Suppressor macrophage (primary cell): Measurements from ENCODE around the gene MYO5B.

Experiments
- DNase-seq, 4 experiments: peaks; one replicate each; pipeline ENCODE4 v3.0.0-alpha.2; 2020 to 2022

The MYO5B gene

DNA sequence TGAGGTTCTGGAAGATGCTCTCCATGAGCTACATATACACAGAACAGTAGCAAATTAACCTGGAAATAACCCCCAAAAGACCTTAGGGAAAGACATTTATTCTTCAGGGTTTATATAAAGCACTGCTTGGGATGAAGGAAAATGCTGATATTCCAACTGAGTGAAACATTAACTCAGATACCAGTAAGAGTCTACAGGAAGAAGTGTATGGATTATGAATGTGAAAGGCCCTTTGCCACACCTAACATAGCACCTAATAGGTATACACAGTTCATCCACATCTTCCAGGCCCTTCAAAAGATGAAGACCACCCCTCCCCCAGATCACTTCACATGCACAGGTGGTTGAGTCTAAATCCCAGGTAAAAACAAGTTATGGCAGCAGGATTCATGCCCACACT lies 50.4 kb downstream of the MYO5B start:
- DNase-seq = no peak

DNA sequence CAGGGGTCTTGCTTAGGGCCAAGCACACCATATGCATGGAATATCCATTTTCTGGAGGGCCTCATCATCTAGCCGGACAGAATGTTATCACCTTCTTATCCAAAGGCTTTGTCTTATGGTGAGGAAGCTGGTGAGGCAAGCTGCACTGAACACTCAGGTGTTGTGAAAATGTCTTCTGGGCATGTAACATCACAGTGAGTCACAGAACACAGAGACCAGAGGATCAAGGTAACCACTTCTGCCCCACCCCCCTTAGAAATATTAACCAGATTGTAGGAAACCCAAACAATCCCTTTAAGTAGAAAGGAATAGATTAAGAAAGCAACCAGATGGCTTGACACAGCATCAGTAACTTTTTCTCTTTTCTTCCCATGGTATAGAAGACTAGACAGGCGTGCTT lies 51.1 kb downstream of the MYO5B start:
- no peak for DNase-seq

DNA sequence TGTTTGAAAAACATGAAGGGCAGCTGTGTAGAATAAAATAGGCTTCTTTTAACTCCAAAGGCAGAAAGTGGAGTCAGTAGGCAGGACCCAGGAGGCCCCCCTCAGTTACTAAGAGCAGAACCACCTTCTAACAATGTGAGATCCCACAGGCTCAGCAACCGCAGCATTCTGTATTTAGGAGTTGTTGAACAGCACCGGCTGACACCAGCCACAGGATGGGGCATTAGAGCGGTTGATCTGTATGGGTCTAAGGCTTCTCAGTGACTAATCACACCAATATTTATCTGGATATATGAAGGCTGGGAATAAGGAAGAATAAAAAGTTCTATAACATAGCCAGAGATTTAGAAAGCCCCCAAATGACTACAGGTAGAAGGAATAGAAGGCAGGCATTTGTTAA lies 51.7 kb downstream of the MYO5B start:
- no peak for DNase-seq

DNA sequence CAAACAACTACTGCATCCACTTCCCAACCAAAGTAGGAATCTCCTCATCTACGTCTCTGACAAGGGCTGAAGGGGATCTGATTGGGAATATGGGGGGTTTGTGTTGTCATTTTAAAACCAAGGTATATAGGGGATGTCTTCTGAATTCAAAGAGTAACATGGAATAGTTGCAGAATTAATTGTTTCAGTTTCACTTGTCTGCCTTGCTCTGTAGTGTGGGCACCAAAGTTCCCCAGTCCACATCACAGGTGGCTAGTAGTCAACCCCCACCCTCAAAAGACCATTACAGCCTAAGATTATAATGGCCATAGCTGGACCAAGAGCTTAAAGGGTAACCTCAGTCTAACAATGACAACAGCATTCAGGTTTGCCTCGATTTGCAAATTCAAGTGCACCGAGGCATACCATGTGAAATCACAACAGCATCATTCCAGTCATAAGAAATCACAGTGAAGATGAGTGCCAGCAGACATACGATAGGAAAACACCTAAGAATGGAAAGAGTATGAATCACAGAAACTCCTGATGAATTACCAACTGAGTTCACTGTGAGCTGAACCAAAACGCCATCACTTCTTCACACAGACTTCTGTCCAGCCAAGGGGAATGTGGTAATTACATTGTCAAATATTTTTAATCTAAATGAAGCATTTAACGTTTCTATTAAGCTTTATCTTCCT lies 52.4 kb downstream of the MYO5B start:
- DNase-seq = no peak

DNA sequence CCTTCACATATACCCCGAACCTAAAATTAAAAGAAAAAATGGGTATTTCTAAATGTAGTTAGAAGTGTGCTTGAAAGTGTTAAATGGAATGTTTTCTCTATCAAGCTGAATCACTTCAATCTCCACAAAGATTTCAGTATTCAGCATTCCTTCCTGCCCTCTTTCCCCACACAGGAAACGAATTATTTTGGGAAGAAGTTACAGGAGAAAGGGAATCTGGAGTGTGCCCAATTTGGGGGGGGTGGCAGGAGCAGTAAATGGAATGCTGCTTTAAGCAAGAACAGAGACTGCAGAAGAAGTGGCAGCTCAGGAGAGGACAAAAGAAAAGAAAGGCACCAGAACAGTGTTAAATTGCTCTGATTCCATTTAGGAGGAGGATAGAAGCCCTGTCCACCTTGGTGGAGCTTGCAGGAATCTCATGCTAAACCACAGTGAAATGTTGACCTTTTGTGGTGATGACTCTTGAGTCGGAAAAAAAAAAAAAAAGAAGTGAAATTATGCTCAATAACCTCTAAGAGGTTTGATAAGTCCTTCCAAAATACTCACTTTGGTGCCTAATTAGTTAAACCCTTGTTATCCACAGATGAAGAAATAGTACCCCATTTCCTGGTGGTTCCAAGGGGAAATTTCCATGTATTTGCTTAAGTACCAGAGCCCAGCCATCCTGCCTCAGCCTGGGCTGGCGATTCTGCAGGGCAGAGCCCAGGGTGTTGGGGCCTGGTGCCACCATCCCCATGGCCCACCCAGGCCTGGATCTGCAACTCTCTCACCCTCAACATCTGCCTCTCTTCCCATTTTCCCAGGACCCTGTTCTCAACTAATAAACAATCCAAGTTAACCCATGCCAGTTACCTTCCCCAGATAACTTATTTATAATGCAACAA lies 56.5 kb downstream of the MYO5B start:
- no peak for DNase-seq

DNA sequence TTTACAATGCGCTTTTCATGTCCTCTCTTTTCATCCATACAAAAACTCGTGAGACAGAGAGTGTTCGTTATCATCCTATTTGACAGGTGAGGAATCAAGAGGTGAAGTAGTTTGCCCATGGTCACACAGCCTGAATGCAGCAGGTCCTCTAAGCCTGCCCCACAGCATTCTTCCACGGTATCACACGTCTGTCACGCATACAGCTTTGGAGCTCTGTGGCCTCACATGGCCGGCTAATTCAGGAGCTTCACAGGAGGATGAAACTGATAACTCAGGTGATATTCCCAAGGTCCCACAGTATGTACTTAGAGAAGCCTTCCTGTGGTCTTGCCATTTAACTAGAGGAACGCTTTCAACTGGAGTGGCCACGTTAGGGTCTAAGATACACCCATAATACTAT lies 59.0 kb downstream of the MYO5B start:
- DNase-seq = no peak

DNA sequence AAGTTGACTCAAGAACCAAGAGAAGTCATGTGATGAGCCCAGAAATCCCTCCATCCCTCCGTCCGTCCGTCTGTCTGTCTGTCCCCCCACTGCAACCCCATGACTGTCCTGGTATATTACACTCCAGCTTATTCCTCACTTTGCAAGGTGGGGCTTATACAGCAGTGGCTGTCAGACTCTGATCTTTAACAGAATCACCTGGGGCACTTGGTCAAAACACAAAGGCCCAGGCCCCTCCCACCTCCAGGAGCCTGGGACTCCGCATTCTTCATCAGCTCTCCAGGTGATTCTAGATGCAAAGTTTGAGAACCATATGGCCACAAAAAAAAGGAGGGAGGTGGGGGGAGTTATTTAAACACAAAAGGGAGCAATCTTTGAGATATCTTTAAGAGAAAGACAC lies 61.4 kb downstream of the MYO5B start:
- DNase-seq = no peak

DNA sequence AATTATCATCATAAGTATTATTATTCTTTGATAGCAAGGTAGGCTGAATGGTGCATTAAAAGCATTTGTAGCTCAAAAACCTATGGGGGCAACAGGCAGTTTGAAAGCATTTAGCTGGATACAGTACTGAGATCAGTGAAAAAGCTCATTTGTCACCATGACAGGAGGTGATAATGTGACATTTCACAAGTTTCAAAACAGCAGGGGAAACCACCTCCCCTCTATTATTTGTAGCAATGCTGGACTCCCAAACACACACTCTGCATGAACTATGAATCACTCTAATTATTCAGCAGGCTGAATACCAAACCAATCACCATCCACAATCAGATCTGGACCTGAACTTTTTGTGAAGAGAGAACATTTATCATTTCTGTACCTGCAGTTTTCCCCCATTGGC lies 63.4 kb downstream of the MYO5B start:
- no peak for DNase-seq

DNA sequence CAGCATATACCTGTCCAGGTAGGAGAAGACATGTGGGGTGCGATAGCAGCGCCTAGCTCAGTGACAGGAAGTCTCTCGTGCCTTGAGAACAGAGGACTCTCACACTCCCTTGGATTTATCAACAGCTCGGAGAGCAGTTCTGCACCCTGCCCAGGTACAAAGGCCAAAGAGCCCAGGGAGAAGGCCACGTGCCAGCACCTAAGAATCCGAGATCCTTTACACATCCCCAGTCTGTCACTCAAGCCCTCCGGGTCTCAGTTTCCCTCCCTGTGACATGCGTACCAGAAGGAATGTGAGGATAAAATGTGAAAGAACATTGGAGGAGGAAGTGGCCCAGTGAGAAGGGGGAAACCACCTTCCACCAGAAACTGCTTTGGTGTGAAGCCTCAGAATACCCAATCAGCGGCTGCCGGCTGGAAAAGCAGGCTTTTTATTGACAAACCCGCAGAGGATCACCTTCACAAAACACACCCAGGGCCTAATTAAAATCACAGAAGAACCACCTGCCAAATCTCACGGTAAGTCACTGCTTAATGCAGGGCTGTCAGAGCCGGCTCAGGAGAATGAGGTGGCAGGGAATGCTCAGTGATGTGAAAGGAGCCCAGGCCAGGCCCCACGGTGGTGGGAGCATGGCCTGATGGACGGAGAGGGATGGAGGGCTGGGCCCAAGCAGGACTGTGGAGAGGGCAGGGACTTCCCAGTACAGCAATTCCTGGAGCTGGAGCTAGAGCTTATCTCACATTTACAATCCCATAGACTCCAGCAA lies 66.3 kb downstream of the MYO5B start:
- no peak for DNase-seq

DNA sequence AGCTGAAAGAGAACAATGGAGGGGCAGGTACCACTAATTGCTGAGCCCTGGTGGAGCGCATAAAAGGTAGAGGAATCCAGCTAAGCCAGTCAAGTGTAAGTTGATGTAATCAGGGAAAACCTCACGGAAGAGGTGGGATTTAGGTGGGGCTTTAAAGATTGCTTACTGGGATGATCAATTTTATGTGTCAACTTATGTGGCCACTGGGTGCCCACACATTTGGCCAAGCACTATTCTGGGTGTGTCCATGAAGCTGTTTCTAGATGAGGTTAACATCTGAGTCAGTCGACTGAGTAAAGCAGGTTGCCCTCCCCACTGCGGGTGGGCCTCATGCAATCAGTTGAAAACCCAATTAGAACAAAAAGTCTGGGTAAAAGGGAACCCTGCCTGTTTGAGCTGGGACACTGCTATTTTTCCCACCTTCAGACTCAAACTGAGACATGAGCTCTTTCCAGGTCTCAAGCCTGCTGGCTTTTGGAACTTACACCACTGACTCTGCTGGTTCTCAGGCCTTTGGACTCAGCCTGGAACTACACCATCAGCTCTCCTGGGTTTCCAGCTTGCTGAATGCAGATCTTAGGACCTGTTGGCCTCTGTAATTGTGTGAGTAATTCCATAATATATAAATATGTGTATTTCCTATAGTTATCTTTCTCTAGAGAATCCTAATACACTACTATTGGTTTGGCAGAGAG lies 67.3 kb downstream of the MYO5B start:
- no peak for DNase-seq

DNA sequence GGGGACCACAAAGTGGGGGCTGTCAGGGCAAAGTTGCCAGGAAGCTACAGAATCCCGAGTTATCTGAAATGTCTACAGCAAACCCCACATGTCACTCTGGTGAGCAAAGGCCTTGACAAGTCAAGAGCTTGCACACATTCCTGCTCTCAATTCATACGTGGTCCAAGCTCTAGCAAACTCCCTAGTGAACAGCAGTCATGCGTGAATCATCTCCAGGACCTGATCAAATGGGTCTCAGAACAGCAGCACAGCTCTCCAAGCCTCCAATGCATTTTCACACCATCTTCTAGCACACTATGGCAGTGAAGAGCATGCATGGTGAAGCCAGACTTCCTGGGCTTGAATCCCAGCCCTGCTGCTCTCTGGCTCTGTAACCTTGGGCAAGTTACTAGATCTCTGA lies 68.5 kb downstream of the MYO5B start:
- DNase-seq = no peak

DNA sequence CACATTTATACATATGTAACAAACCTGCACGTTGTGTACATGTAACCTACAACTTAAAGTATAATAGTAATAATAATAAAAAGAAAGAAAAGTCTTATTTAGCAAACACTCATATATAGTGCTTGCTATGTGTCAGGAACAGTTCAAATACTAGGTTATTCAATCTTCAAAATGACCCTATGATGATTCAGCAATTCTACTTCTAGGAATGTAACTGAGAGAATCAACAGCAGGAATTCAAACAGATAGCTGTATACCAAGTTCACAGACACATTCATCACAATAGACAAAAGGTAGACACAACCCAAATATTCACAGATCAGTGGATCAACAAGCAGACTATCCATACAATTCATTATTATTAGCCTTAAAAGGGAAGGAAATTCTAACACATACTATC lies 69.5 kb downstream of the MYO5B start:
- DNase-seq = no peak

DNA sequence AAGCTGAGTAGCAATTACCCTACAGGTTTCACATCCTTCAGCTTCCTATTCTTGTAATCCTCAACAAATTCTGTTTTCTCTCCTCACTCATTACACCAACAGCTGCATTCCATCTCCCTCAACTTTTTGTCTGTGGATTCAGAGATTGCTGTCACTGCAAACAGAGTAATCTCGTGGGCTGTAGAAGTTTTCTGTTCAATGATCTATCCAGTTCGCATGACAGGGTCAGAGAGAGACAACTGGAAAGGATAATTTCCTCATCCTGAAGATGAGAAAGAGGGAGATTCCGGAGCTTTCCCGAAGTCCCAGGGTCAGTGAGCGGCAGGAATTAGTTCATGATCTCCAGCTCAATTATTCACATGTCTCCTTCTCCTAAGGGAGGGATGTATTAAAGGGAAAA lies 75.7 kb downstream of the MYO5B start:
- no peak for DNase-seq

DNA sequence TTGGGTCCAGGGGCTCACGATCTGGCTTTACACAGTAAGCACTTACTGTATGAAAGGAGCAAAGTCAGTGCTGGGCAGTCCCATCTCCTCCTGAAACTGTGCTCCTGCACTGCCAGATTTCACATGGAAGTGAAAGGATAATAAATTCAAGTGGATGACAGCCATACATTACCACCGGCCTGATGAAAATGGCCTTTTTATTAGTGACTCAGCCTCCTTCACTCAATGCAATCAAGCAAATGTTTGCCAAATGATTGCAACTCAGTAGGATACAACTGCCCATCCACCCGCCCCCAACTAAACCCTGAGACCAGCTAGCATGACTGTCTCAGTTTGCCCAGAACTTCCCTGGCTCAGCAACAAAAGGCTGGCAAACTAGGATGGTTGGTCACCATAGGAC lies 77.1 kb downstream of the MYO5B start:
- no peak for DNase-seq

DNA sequence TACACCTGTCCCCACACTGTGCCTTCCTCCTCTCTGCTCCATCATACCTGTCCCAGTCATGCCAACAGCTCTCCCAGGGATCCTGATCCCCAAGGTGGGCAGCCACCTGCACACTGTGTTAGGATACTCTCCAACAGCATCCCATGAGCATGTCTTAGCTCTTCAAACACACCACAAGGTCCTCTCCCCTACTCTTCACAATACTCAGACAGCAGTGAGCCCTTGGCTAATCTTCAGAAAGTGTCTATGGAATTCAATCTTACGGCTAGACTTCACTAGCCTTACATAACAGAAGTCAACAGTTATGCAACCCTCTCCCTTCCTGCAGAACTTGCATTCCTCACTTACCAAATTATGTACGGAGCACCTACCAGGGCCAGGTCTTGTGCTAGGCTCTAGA lies 79.9 kb downstream of the MYO5B start:
- DNase-seq = no peak

DNA sequence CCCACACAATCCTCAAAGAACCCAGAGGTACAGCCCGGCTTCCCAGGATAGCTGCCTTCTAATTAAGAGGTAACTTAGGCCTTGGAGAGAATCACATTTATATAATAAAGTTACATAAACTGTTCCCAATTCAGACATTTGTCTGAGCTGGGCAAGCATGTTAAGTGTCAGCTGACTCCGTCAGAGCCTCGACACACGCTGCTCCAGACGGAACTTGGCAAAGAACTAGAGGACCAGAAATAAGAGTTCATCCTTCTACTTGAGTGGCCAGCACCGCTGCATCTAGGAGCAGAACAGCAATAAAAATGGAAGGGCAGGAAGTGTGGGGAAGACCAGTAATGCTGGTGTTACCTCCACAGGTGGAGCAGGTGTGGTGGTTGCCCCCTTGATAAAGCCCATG lies 80.5 kb downstream of the MYO5B start:
- no peak for DNase-seq

DNA sequence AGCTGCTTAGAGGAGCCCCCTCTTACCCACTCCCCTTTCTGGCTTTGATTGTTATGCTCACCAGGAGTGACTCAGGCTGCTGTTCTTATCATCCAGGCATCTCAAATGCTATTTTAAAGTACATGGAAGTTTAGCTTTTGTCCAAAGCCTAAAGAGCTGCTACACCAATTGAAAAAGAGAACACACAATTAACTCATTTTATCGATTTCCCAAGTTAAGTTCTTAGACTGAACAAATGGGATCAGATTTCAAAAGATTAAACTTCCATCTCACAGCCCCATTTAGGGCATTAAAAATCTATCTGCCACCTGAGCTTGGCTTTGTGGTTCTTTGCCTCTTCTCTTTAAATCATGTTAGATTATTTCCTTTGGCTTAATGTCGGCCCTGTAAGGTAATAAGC lies 81.2 kb downstream of the MYO5B start:
- DNase-seq = no peak

DNA sequence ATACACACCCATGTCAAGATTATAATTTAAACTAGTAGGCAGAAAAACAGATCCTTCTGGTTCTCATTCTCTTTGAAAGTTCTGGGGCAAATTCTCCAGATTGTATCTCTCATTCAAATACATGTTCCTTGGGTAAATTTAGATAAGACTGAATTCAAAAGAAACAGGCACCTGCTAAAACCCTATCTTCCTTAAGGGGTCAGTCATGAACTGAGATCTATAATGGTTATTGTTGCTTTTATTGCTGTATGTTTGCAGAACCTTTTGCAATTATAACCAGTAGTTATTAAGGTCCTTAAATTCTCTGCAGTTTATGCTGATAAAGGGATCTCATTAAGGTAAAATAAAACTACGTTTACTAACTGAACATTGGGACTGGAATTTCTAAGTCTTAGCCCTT lies 83.5 kb downstream of the MYO5B start:
- no peak for DNase-seq

DNA sequence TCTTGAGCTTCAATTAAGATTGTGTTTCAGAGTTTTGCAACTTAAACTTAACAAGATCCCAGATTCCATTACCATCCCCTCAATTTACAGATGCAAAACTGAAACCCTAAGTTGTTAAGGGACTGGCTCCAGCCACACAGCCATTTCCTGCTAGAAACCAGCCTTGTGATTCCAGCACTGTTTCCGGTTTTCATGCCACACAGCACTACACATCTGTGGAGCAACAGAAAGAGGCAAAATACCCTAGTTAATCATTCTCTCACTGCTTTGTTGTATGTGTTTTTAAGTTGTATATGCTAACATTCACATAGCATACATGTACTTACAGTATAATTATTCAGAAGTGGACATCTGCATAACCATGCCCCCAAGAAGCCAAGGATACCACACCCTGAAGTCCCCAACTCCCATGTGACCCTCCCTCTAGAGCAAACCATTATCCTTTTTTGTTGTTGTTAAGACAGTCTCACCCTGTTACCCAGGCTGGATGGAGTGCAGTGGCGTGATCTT lies 87.4 kb downstream of the MYO5B start:
- DNase-seq = no peak

DNA sequence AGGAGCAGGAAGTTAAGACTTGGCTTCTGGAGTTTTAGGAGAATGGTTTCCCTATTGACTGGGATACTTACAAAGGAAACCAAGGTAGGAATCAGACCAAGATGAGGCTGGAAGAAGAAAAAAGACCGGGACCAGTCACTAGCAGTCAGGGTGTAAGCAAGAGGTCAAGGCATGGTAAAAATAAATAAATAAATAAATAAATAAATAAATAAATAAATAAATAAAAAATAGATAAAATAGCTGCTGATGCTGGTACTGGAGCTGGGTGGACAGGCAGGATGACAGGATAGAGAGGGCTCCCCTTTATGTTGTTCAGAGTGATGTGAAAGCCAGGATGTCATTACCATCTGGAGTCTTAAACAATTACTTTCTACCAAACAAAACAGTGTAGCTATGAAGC lies 89.9 kb downstream of the MYO5B start:
- no peak for DNase-seq

DNA sequence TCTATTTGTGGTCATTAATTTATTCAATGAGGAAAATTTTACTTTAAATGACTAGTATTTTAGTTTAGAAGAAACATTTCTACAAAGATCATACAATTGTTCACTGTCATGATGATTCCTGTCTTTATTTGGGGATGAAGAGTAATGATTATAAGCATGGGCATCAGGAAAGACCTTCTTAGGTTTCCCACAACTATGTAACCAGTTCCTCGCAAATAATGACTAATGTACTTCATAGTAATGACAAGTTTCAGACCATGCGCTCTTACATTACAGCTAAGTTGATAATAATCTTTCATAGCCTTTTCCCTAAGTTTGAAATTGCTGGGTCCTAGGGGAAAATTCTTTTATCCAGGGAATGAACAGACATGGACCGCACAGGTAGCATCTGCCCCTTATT lies 90.5 kb downstream of the MYO5B start:
- DNase-seq = no peak

DNA sequence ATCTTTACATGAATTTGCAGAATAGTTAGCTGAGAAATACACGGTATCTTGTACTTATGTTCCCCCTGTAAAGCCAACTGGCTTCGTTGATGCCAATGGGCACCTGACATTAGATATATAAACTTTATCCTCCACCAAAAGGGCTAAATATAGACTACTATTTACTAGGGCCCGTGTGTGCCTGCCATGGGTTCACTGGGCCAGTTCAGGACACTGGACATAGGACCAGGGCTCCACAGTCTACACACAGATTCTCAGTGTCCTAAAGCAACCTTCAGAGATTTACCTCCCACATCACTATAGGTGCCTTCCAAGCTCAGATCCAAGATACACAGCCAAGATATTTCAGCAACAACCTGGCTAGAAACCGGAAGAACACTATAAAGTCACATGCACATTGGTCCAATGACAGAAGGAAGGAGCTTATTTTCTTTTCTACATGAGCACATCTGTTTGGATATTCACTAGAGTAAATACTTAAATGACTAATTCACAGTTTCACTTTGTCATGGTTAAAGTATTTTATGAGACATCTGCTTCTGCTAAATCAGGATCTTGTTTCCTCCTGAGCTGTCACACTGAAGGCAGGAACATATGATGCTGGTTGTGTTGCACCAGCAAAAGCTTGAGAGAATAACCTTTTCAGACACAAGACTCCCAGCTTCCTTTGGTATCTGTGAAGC lies 95.1 kb downstream of the MYO5B start:
- no peak for DNase-seq
